Thyroid gland (tissue), 4 donors: ENCODE data around the gene POMT1.

Experiments
- POLR2A ChIP-seq, 2 donors: fragments of 450-650 bp; IDR thresholded peaks; one replicate each; pipeline ENCODE4 v1.6.1; 2017; ENCODE audit warnings: antibody characterized with exemption in 2 of 2, mild to moderate bottlenecking in 2 of 2, moderate library complexity in 1 of 2
- TF ChIP-seq, protein P1 (sequence below), 6 experiments: fragments of 200-600 bp in 3 of 6; fragments of 450-650 bp in 3 of 6; sonication (generic) in 3 of 6; IDR thresholded peaks; one replicate each; pipeline ENCODE4 v1.5.1; 2016 to 2019; ENCODE audit warnings: antibody characterized with exemption in 6 of 6, mild to moderate bottlenecking in 2 of 6, inconsistent platforms in 1 of 6, moderate library complexity in 1 of 6

DNA sequence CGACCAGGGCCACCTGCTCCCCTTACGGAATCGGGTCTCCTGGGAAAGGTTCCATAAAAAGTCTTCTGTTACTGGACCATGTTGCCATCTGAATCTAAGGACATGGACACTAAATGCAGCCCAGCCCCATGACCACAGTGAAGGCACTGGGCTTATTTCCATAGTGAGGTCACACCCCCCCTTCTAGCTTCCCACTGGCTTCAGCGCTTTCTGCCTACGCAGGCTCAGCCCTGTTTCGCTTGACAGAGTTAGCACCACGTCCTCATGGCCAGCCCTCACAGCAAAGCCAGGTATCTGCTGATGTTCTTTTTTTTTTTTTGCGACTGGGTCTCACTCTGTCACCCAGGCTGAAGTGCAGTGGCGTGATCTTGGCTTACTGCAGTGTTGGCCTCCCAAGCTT, 14.2 kb downstream of the POMT1 start:
- TF ChIP-seq, protein P1, sequence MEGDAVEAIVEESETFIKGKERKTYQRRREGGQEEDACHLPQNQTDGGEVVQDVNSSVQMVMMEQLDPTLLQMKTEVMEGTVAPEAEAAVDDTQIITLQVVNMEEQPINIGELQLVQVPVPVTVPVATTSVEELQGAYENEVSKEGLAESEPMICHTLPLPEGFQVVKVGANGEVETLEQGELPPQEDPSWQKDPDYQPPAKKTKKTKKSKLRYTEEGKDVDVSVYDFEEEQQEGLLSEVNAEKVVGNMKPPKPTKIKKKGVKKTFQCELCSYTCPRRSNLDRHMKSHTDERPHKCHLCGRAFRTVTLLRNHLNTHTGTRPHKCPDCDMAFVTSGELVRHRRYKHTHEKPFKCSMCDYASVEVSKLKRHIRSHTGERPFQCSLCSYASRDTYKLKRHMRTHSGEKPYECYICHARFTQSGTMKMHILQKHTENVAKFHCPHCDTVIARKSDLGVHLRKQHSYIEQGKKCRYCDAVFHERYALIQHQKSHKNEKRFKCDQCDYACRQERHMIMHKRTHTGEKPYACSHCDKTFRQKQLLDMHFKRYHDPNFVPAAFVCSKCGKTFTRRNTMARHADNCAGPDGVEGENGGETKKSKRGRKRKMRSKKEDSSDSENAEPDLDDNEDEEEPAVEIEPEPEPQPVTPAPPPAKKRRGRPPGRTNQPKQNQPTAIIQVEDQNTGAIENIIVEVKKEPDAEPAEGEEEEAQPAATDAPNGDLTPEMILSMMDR (IDR thresholded peaks at IDR 0.05) = no peak
- no peak for TF ChIP-seq POLR2A (IDR thresholded peaks at IDR 0.05)
